ENCODE data around the gene VAPB.
"Not testable (repeated sequence)": the region's sequence is repeated elsewhere in the genome, so short reads cannot be mapped to it uniquely, and the experiment has no call there.

Gene VAPB, protein sequence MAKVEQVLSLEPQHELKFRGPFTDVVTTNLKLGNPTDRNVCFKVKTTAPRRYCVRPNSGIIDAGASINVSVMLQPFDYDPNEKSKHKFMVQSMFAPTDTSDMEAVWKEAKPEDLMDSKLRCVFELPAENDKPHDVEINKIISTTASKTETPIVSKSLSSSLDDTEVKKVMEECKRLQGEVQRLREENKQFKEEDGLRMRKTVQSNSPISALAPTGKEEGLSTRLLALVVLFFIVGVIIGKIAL

DNA sequence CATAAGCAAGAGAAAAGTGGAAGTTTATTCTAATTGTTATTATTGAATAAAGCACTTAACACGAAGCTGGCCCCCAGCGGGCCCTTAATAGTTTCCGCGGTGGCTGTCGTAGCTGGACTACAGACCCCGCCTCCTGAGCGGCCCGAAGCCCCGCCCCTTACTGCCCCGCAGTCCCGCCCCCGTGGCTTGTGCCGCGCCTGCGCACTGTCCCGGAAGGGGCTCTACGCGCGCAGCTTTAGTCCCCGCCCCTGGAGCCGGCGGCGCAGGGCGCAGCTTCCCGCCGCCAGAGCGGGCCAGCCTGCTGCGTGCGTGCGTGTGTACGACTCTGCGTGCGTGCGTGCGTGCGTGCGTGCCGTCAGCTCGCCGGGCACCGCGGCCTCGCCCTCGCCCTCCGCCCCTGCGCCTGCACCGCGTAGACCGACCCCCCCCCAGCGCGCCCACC is at the start of gene VAPB:
VAPB (plus strand) TSS at position 348 of the 442 bp plus-strand sequence. CDS start 231 bp downstream, outside the sequence.
- peak; percentile 95 for DNase-seq

DNA sequence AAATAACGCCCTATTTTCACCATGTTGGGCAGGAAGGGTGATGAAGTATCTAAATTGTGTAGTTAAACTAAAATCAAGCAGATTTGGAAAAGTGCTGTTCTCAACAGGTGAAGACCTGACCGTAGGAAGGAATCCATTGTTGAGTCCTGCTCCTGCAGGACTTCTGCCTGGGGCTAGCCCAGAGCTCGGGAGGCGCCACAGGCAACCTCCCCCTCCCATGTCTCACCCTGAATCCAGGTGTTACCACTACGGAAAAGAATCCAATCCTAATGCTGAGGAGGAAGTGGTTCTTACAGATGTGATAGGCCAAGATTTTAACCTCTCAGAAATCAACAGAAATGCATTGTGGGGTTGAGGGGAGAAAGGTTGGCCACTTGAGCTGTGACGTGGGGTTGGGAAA is 49.3 kb upstream of the VAPB start:
- DNase-seq, result no peak

DNA sequence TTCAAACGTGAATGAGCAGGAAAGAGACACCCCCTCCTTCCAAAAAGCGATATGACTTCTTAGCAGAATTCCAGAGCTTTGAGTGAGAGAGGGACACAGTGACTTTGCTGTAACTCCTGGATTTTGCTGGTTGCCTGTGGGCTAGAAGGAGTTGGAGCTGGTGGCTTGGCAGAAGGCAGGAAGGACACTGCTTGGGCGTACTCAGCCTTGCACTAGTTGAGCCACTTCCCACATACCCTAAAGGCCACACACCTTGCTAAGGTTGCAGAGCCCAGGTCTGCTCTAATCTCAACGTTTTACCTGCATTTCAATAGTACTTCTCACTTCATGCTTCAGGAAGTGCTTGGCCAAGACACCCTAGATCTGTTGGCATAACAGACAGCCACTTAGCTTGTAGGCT is 48.9 kb upstream of the VAPB start:
- no peak for DNase-seq

DNA sequence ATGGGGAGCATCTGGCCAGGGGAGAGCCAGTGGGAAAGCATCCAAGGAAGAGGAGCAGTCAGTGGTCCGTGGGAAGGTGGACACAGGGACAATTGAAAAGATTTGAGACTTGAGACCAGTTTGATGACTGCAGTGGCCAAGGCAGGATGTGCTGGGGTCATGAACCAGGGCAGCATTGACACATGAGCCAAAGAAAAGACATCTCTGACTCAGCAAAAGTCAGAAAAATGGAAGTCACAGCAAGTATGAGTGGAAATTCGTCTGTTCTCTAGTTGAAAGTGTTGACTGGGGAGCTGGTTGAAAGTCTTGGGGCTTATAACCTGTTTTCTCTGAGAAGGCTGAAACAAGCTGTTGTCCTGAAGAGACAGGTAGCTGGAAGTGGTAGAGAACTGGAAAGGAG is 48.2 kb upstream of the VAPB start:
- DNase-seq, result peak; percentile 58

DNA sequence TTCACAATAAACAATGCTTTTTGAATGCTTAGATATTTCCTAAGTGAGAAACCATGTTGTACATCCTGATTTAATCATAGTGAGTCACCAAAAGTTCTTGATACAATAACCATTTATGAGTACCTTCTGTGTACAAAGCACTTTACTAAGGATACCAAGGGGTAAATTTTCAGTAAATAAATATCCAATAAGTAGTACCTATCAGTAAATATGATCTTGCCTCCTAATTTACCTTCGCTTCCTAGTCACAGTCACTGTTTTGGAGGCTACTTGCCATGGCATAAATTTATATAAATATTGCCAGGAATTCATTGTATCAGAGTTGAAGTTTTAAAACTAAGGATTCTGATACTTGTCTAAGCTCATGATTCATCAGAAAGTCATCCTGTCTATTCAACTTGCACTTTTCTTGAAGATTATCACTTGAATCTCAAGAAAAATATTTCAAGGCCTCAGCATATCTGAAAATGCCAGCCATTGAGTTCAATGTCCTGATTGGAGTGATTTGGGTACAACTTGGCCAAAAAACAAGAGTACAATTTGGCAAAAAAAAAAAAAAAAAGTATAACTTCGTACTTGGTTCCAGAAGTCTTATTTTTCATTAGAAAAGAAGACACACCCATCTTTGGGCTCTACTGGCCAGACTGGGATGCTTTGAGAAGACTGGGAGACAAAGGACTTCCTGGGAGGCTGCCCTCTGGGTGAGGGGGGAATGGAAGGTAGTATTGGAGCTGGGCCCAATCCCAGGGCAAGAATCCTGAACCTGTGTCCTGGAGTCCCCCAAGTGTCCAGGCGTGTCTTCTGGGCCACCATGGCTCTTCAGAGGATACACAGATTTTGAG is 46.7 kb upstream of the VAPB start:
- DNase-seq, result peak; percentile 82

DNA sequence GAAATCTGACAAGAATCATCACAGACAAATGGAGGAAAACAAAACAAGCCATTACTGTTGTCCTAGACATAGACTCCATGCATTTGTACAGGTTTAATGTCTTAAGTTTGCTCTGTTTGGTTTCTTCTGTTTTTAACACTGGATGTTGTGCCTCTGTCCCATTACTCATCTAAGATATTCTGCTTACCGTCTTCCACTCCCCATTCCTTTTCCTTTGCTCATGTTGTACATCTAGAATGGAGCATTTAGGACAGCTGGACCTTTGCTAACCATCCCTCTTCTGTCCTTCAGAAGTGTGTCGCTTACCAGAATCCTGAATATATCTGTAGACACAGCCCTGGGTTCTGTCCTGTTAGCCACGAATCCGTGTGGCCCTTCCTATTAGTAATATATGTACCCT is 44.3 kb upstream of the VAPB start:
- peak; percentile 61 for DNase-seq

DNA sequence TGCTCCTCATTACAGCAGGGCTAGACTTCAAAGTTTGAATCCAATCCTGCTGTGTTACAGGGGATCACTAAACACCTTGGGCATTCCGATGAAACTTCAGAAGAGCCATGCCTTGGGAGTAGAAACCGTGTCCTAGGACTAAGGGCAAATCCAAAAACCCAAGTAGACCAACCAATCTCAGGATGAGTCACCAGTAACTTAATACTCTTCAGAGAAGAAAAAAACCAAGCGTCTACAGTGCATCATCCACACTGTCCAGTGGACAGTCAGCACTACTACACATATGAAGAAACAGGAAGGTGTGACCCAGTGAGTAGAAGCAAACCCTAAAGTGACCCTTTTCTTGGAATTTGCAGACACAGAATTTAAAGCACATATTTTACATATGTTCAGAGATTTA is 39.5 kb upstream of the VAPB start:
- peak; percentile 78 for DNase-seq

DNA sequence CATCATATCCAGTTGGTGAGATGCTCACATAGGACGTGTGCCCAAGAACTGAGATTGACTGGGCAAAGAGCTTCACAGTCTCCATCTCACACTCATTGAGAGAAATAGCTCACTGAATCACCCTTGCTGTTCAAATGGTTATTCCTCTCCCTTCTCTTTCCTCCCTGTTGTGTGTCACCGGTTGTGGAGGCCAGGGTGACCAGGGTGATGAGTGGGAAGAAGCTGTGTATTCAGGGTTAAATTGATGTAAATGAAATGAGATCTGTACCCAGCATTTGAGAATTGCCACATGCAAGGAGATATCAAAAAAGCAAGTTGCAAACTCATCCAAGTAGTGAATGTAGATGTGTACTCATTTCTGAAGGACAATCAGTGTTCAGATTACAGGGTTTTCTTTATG is 36.6 kb upstream of the VAPB start:
- DNase-seq, result no peak

DNA sequence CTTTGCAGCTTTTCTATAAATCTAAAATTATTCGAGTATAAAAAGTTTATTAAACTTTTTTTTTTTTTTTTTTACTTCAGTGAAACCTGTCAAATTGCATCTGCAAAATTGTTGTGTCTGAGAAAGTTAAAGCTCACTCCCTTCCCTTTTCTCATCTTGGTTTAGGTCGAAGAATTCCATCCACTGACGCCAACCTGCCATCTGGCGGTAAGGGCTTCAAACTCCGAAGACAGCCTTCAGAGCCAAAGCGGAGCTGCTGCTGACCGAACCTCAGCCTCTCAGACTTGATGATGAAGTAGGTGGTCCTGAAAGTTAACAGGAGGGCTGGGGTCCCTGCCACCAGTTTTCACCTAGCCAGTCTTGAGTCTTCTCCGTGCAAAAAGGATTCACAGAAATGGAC is 29.6 kb upstream of the VAPB start:
- DNase-seq, result no peak

DNA sequence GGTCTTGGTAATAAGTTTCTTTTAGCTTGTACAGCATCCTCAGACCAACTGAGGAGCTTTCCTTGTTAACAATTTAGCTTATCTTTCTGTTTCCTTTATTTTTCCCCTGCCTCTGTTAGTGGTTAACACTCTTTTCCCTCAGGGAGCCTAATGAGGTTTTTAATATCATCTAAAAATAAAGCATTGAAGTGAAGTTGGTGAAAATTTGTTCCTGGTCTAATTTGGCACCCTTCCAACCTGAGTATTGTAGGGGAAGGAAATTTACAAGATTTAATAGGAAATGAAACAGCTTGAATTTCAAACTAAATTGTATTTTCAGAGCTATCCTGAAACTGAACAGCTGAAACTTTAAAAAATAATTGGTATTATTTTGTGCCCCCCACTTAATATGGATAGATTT is 28.1 kb upstream of the VAPB start:
- DNase-seq, result no peak

DNA sequence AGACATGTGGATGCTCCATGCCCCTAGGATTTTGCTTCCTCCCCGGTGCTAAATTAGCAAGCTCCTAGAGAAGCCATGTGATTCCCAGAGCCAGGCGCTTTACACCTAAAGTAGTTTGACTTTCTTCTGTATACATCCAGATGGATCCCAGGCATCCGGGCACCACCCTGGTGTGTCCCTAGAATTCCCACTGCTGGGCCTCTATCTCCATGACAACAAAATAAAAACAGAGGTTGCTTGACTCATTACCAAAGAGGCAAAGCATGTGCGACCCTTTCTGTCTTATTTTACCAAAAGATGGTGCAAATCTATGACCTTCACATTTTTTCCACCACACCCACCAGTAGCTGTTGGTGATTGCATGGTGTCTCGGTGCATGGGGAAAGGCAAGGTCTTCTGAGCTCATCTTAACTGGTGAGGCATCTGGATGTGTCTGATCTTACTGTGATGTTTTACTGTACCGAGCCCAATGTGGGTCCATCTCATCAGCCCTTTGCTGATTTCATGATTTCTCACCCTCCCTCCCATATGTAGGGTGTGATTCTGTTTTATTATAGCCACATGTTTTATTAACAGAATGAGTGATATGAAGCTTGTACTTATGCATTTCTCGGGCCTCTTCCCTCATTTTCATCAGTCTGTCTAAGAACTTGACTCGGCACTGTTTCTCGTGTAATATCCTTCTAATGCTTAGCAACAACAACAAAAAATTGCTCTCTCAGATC is 27.4 kb upstream of the VAPB start:
- peak; percentile 84 for DNase-seq

DNA sequence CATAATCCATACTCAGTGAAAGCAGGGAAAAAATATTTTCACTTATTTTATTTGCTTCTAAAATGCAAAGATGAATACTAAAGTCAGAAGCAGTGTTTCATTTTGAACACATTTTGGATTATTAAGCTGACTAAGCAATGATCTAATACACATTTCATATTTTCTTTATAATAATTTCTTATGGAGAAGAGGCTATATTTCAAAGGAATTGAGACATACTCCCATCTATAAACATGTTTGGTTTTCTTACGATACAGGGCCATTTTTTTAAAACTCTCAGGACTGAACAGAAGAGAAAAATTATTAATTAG is 26.9 kb upstream of the VAPB start:
- DNase-seq, result no peak

DNA sequence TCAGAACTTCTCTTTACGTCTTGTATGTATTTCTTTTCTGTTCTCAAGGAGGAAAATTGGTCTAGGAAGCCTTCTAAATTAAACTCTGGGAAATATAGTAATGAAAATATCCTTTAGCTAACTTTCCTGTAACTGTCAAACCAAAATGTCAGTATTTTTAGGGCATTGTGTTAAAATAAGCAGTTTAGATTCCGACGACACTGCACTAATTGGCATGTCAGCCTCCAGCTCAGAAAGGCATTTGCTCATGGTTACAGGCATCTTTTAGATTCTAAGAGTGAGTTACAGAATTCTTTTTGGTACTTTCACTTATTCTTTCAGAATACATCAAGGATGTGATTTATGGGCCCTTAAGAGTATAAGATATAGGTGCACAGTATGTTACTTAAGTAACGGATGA is 26.1 kb upstream of the VAPB start:
- DNase-seq, result no peak

DNA sequence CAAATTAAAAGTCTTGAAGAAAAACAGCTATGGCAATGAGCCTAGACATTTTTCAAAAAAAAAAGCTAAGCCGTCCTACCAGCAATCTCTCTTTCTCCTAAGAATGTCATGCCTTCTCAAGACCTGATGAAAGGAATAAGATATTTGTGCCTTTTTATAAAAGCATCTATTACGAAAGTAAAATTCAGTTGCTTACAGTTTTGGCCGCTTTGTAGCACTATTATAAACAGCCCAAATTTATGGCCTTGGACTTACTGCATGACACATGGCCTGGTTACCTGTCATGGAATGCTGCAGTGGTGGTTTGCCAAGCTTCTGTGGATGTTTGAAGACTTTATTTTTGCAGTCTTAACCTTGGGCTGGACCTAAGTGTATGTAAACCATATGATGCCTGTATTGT is 22.2 kb upstream of the VAPB start:
- DNase-seq, result no peak

DNA sequence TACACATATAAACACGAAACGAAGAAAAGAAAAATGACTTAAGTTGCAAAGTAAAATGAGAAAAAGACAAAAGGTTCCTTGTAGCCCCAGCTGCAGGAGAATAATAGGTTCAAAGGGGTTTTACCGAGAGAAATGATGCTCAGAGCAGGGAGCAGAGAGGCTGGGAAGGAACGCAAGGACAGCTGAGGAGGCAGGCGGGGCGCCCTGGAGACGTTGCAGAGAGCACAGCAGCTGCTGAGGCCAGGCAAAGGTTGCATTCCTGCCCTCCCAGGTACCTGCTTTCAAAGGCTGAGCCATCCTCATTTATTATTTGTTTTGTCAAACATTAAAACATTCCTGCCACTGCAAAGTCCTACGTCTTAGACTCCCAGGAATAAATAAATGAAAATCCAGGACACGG is 16.2 kb upstream of the VAPB start:
- no peak for DNase-seq

DNA sequence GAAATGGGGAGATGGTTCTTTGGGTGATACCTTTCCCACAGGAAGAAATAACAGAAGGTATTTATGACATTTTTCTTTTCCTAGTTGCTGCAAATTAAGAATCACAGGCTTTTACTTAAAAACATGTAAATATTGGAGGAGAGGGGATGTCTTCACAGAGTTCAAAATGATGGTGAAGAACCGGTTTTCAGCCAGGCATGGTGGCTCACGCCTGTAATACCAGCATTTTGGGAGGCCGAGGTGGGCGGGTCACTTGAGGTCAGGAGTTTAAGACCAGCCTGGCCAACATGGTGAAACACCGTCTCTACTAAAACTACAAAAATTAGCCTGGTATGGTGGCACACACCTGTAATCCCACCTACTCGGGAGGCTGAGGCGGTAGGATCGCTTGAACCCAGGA is 15.7 kb upstream of the VAPB start:
- DNase-seq, result not testable (repeated sequence)

DNA sequence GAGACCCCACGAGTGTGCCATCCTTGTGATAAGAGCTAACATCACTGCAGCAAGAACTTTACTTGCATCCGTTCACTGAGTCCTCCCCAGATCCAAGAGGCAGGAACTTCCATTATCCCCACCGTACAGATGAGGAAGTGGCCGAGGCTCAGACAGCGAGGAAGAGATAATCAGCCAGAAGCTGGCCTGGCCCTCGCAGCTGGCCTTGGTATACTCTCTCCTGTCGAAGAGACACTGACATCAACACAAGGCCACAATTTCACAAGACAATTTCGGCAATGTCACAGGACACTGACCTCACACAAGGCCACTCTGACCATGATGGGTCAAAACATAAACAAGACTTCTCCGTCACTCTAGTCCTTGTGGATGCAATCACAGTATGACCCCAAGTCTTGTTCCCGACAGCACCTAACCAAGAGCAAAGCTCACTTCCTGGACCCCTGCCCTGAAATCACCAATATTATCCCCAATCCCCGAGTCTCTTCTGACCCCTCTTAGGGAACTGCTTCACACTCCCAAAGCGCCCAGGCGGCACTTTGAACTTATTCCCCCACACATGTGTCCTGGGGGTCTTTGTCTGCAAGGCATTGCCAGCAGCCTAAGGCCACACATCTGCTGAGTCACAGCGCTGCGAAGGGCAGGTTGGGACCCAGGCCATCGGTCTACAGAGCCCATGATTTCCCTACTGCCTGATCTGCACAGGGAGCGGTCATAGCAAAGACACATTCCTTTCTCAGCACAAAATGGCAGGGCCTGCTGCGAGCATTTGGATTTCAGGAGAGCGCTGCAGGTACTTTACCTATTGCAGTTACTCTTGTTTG is 14.8 kb upstream of the VAPB start:
- no peak for DNase-seq

DNA sequence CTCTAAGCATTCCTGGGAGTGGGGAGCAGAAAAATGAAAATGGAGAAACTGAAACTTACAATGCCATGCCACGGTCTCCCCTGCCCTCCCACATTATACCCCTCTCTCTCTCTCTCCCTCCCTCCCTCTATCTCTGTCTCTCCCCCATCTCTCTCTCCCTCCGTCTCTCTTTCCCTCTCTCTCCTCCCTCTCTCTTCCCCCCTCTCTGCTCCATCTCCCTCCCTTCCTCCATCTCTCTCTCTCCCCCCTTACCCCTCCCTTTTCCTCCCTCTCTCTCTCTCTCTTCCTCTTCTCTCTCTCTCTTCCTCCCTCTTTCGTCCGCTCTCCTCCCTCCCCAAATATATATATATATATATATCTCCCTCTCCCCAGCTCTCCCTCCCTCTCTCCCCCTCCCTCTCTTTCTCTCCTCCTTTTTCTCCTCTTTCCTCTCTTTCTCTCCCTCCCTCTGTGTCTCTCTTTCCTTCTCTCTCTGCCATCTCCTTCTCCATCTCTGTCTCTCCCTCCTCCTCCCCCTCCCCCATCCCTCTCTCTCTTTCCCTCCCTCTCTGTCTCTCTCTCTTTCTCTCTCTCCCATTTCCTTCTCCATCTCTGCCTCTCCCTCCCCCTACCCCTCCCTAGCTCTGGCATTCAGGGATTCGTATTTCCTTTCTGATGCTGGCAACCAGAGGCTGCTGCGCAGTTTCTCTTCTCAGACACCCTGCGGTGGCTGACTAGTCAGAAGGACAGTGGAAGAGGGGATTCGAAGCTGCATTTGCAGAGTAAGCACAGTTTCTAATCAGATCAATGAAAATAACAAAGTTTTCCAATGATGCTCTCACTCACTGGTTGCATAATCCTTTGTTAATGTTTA is 13.9 kb upstream of the VAPB start:
- DNase-seq, result peak; percentile 56

DNA sequence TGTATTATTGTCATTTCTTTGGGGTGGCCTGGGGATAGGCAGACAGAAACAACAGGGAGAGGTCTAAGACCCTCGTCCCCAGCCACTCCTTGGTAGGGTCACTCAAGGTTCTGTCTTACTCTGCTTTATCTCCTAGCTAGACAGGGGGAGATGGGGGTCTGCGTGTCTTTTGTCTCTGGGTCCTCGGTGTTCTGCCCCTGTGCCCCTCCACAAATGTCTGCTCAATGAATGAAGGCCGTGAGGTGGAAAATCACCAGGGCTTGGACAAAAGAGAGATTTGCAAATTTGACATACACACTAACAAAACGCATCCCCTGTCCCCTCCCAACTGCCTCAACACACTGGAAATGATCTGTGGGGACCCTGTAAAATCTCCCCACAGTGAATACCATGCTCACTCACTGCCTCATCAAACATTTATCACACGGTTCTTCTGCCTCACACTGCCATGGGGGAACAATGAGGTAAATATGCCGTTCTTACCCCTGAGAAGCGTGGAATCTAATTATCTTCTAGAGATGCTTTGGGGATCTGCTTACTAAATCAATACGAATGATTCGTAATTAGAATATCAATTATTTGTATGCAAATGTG is 13.2 kb upstream of the VAPB start:
- DNase-seq, result no peak

DNA sequence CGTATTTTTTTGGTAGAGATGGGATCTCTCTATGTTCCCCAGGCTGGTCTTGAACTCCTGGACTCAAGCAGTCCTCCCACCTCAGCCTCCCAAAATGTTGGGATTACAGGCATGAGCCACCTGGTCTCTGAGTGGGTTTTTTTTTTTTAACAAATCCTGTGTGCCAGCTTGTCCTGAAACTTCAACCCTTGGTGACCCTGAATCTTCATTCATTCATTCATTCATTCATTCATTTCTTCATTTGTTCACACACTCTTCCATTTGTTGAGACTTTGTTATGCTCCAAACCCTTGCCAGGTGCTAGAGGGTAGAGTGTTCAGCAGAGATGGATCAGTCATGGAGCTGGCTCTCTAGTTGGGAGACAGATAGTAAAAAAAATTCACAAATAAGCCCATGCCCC is 12.0 kb upstream of the VAPB start:
- DNase-seq, result no peak

DNA sequence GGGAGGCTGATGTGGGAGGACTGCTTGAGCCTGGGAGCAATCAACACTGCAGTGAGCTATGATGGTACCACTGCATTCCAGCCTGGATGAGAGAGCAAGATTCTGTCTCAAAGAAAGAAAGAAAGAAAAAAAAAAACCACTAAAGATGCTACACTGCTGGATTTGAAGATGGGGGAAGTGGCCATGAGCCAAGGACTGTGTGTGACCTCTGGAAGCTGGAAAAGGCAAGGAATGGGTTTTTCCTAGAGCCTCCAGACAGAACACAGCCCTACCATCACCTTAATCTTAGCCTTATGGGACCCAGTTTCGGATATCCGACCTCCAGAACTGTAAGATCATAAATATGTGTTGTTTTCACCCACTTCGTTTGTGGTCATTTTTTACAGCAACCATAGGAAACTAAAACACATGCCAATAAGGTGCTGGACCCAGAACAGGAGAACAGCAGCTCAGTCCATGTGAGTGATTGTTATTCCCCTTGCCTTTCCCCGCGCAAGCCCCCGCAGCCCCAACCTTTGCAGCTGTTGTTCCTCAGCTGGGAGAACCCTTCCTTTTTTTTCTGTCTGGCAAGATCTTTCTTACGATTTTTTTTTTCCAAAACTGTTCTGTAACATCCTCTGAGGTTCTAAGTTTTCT is 11.1 kb upstream of the VAPB start:
- no peak for DNase-seq

Data from EL (cell line).